HuH-7 (cell line): ENCODE data around the gene PPP1R3G.
A peak's percentile ranks its signal among the peaks of the same experiment; 100 is the strongest.
"Not testable (repeated sequence)": the region's sequence is repeated elsewhere in the genome, so short reads cannot be mapped to it uniquely, and the experiment has no call there.

Source experiments
- DNase-seq: peaks from one replicate; pipeline ENCODE4 v3.0.0; 2011; ENCODE audit warnings: low spot score

Gene PPP1R3G

DNA sequence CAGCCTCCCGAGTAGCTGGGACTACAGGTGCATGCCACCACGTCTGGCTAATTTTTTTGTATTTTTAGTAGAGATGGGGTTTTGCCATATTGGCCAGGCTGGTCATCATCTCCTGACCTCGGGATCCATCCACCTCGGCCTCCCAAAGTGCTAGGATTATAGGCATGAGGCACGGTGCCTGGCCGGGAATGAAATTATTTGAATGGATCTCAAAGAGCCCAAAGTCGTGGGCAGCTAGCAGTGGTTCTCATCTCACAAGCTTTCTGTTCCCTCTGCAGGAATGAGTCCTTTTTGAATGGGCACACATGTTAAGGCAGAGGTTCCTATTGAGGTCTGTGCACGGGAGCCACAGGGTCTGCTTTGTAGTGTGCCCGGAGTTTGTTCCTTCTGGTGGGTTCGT is 34.9 kb downstream of the PPP1R3G start:
- DNase-seq, result no peak

GRCh38 chr6:5120543-5120942 is 35.4 kb downstream of the PPP1R3G start:
- DNase-seq, result not testable (repeated sequence)

GRCh38 chr6:5121479-5121878 is 36.3 kb downstream of the PPP1R3G start:
- no peak for DNase-seq

DNA sequence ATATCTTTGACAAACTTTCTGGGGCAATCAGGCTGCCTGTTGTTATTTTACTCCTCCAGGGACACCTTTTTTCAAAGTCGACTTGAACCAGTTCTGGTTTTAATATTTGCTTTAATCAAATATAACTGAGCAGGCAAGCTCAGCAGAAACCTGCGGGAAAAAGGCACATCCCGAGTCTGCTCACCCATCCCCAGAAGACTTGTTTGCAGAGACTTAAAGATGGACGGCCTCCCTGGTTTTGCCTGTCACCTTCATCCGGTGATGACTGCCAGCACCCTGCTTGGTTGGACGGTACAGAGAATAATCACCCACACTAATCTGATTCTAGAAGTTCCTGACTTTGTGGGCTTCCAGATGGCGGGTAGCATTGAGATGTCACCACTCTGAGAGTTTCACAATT is 36.8 kb downstream of the PPP1R3G start:
- DNase-seq, result no peak

- no peak for DNase-seq
Measured at GRCh38 chr6:5122504-5123112, 37.5 kb downstream of the PPP1R3G start.

- no peak for DNase-seq
Measured at GRCh38 chr6:5123296-5124143, 38.4 kb downstream of the PPP1R3G start.

- no peak for DNase-seq
Measured at GRCh38 chr6:5124526-5124925, 39.4 kb downstream of the PPP1R3G start.

DNA sequence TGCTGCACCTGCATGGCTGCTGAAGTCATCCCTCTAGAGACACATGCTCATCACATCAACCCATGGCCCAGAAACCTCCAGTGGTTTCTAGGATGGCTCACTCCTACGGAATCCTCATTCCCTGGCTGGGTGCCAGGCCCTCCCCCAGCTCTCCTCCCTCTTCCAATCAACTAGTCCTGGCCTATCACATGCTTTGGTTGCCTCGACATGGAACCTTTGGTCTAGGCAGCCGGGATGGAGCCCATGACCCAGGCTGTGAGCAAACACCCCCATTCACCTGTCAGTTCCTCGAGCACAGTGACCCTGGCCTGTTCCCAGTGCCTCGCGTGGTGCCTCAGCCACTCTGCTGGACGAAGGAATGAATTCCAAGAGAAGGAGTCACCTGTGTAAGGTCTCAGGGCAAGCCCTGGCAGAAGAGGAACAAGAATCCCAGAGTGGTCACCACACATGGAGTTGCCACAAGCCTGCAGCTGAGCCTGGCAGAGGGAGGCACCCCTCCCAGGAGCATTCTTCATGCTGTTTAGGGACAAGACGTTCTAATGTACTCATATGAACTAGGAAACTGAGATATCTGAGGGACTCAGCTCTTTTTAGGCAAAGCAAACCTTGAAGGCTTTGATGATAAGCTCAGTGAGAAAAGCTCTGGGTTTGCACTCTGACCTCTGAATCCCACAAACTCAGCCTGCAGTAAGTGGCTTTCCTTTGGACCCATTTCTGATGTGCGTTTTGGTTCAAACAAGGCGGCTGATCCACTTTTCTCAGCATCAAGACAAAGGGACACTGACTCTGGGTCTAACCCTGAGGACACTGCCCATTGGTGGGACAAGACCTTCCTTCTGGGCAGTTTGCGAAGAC is 40.2 kb downstream of the PPP1R3G start:
- DNase-seq, result no peak

- DNase-seq, result no peak
Measured at GRCh38 chr6:5126214-5126613, 41.1 kb downstream of the PPP1R3G start.

GRCh38 chr6:5127106-5127687 is 42.1 kb downstream of the PPP1R3G start:
- no peak for DNase-seq

DNA sequence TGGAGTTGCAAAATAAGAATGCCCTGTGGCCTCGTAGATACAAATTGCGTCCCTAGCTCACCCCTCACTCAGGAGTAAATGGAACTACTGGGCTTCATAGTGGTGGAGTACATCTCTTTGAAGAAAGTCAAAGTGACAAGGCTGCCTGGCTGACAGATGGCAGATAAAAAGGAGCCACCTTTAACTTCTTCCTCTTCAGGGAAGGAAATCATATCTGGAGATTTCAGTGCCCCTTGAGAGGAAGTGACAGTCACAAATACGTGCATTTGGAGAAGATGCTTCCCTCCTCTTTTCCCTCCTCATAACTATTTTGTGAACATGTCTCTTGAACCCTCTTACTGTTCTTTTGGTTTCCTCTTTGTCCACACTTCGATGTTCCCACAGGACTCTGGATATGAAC is 43.2 kb downstream of the PPP1R3G start:
- no peak for DNase-seq

GRCh38 chr6:5130135-5130866 is 45.2 kb downstream of the PPP1R3G start:
- no peak for DNase-seq

DNA sequence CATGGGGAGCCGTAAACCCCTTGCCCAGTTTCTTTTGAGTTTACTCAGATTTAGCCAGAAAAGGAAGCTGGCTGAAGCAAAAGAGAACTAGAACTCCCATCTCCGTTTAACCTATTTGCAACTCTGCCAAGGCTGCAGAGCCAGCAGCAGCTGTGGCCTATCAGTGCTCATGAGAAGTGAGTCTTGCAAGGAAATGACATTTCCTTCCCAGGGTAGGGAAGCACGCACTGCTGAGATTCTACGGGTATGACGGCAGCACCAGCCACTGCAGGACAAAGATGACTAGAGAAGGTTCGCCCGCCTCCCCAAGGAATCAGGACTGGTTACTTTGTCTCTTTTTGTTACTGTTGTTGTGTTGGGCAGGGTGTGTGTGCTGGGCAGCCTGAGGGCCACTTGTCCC is 47.6 kb downstream of the PPP1R3G start:
- DNase-seq, result no peak

- no peak for DNase-seq
Measured at GRCh38 chr6:5133943-5134342, 48.8 kb downstream of the PPP1R3G start.

DNA sequence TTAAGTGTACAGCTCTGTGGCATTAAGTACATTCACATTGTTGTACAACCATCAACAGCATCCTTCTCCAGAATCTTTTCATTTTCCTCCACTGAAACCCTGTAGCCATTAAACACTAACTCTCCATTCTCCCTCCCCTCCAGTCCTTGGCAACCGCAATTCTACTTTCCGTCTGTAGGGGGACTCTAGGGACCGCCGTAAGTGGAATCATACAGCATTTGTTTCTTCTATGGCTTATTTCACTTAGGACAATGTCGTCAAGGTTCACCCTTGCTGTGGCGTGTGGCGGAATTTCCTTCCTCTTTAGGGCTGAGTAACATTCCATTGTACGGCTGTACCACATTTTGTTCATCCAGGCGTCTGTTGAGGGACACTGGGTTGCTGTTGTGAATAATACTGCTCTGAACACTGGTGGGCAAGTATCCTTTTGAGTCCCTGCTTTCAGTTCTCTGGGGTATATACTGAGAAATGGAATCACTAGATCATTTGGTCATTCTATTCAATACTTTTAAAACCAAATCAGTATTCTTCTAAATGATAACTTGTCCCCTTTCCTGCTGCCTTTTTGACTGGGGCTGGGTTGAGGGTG is 50.7 kb downstream of the PPP1R3G start:
- DNase-seq, result peak; percentile 20

- DNase-seq, result no peak
Measured at GRCh38 chr6:5136851-5137250, 51.7 kb downstream of the PPP1R3G start.
